Breast epithelium (tissue), 4 donors: ENCODE data around the gene RETREG1. TPM values are rescaled to one million over a fixed set of nuclear protein-coding genes. Genes with fewer than 3 reads are reported as not detected.

ENCODE experiments used
- DNase-seq, 2 donors: peaks; one replicate each; pipeline ENCODE4 v3.0.0-alpha.2; 2019; ENCODE audit warnings: low spot score in 2 of 2
- H3K27ac ChIP-seq, 2 donors: fragments of 200-600 bp; sonication (generic) in 1 of 2; one replicate each; pipeline ENCODE4 v1.5.1; 2016 to 2019; ENCODE audit warnings: mild to moderate bottlenecking in 1 of 2
- H3K27me3 ChIP-seq, 2 donors: fragments of 200-600 bp; sonication (generic) in 1 of 2; one replicate each; pipeline versions ENCODE4 v1.5.1 to v1.6.0; 2017 to 2019; ENCODE audit warnings: control low read depth in 1 of 2, mild to moderate bottlenecking in 1 of 2
- H3K36me3 ChIP-seq: fragments of 200-600 bp; one replicate; pipeline ENCODE4 v1.5.1; 2019
- H3K4me1 ChIP-seq, 2 donors: fragments of 200-600 bp; sonication (generic); one replicate each; pipeline ENCODE4 v1.5.1; 2016 to 2019; ENCODE audit warnings: control low read depth in 1 of 2
- H3K4me3 ChIP-seq, 3 donors: fragments of 200-600 bp; sonication (generic); 1 replicate in 2 of 3; 2 replicates in 1 of 3; pipeline ENCODE4 v1.5.1; 2016 to 2019; ENCODE audit warnings: mild to moderate bottlenecking in 3 of 3, moderate library complexity in 2 of 3
- H3K9me3 ChIP-seq, 2 donors: fragments of 200-600 bp; sonication (generic) in 1 of 2; one replicate each; pipeline ENCODE4 v1.5.1; 2016 to 2019; ENCODE audit warnings: control low read depth in 1 of 2
- POLR2A ChIP-seq: fragments of 450-650 bp; IDR thresholded peaks from one replicate; pipeline ENCODE4 v1.6.1; 2016; ENCODE audit warnings: antibody characterized with exemption, mild to moderate bottlenecking, moderate library complexity
- POLR2AphosphoS5 ChIP-seq, 3 donors: sonication (generic); formaldehyde crosslinking; IDR thresholded peaks; one replicate each; pipeline ENCODE4 v1.6.1; 2017; ENCODE audit warnings: antibody characterized with exemption in 3 of 3
- intact Hi-C: fragments of 100-400 bp; cut with DNase I; formaldehyde crosslinking; loops from one replicate; pipeline ENCODE4 v1.15.1; 2023; ENCODE audit warnings: low total_unique reads
- total RNA-seq, 3 donors: library from RNA; depleted of rRNA; stranded (reverse); fragments of >200 nt; gene quantifications; one replicate each; pipeline ENCODE4 v1.1.0, GENCODE V29; 2016
- TF ChIP-seq, protein P1 (sequence below), 3 donors: fragments of 450-650 bp; IDR thresholded peaks; one replicate each; pipeline ENCODE4 v1.5.1; 2016 to 2017; ENCODE audit warnings: antibody characterized with exemption in 3 of 3, mild to moderate bottlenecking in 3 of 3, moderate library complexity in 3 of 3

RETREG1 gene
- total RNA-seq, 3 donors from 2014 or later, result 27.1 to 51.5 (median 37.7) TPM

DNA sequence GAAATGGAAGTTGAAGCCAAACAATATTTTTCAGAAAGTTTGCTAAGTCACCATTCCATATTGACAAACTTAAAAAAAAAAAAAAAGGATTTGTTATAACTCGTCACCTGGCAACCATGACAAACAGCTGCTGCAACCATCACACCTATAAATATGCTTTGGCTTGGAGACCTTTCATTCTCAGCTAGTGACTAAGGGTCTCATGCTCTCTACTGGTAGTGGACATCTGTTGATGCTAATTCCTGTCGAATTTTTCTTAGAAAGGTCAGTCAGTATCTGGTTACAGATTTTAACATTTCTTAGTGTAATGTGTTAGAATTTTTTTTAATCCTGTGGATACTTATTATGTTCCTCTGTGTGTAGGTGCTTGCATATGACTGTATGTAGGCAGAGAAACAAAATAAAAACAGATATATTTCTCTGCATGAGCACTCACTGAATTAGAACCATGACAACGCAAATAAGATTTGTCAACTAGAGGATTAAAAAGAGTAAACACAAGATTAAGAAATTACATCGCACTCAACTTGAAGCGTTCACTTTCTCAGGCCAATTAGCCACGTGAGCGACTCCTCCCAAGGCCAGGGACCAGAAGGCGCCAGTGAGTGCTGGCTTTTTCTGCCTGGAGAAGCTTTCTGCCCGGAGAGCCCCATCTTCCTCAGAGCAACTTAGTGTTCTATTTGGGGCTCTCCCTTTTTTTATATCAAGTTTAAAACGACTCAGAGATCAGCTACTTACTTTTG lies 124.2 kb downstream of the RETREG1 start:
- DNase-seq, result peak in 1 of 2 donors; percentile 47
- intact Hi-C loops, result no loop called here
- Histone ChIP-seq H3K27ac (peak overlapping the region; percentile 82 to 83), H3K4me1 (peaks cover 0 to 16% of the 10 kb centered on the region in 2 donors), H3K27me3 (no peaks in the 10 kb centered on the region), H3K9me3 (peaks cover 8 to 16% of the 10 kb centered on the region in 2 donors), H3K36me3 (no peaks in the 10 kb centered on the region), H3K4me3 (no peak overlapping the region)
- no peak for TF ChIP-seq POLR2A
- peak in 1 of 3 donors; percentile 47 for TF ChIP-seq POLR2AphosphoS5 (IDR thresholded peaks at IDR 0.05)

DNA sequence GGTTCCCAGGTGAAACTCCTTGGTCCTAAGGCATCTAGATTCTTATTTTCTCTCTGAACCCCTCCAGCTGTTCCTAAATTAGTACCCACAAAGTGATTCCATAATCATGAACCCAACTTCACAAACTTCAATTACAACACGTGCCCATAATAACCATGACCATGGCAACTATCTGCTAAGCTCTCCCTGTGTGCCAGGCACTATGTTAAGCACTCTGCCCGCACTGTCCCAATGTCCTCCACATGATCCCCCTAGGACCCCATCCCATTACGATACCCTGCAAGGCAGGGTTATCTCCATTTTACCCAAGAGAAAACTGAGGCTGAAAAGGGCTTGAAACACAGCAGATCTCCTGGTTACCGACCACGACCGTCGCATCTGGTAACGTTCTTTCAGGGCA lies 125.9 kb downstream of the RETREG1 start:
- peaks cover 0 to 16% of the 10 kb centered on the region in 2 donors for H3K4me1 ChIP-seq
- H3K36me3 ChIP-seq, result no peaks in the 10 kb centered on the region
- TF ChIP-seq POLR2AphosphoS5 (IDR thresholded peaks at IDR 0.05) (no peak), POLR2A (no peak)
- TF ChIP-seq, protein P1, sequence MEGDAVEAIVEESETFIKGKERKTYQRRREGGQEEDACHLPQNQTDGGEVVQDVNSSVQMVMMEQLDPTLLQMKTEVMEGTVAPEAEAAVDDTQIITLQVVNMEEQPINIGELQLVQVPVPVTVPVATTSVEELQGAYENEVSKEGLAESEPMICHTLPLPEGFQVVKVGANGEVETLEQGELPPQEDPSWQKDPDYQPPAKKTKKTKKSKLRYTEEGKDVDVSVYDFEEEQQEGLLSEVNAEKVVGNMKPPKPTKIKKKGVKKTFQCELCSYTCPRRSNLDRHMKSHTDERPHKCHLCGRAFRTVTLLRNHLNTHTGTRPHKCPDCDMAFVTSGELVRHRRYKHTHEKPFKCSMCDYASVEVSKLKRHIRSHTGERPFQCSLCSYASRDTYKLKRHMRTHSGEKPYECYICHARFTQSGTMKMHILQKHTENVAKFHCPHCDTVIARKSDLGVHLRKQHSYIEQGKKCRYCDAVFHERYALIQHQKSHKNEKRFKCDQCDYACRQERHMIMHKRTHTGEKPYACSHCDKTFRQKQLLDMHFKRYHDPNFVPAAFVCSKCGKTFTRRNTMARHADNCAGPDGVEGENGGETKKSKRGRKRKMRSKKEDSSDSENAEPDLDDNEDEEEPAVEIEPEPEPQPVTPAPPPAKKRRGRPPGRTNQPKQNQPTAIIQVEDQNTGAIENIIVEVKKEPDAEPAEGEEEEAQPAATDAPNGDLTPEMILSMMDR (IDR thresholded peaks at IDR 0.05), result no peak
- H3K27me3 ChIP-seq, result no peaks in the 10 kb centered on the region
- H3K4me3 ChIP-seq, result no peak overlapping the region
- H3K27ac ChIP-seq, result no peak overlapping the region
- H3K9me3 ChIP-seq, result peaks cover 8 to 10% of the 10 kb centered on the region in 2 donors
- no peak for DNase-seq
- intact Hi-C loops, result no loop called here

DNA sequence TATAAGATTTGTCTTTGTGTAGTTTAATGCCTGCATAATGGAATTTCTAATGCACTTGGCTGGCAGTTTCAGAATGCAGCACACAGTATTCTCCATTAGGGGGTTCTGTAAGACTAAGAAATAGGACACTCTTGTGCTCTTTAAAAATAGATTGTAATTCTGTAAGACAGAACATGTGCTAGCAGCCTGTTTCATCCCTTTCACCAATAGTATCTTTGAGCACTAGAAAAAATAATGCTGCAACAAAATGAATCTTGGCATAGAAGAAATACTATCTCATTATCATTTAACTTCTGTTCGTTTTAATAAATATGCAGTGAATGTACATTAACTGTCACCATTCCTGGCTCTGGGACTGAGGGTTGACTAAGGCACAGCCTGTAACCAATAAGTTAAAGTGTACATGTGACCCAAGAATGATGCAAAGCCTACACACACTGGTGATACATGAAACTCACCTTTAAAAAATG lies 127.4 kb downstream of the RETREG1 start:
- Histone ChIP-seq H3K4me1 (peaks cover 0 to 16% of the 10 kb centered on the region in 2 donors), H3K4me3 (no peak overlapping the region), H3K27ac (no peak overlapping the region), H3K36me3 (no peaks in the 10 kb centered on the region), H3K27me3 (no peaks in the 10 kb centered on the region), H3K9me3 (no peaks in the 10 kb centered on the region)
- intact Hi-C loops, result loop anchor here (10.0 kb wide), 1 partner anchor 175 kb away; no protein-coding TSS in a partner anchor
- no peak for TF ChIP-seq POLR2AphosphoS5 (IDR thresholded peaks at IDR 0.05)
- TF ChIP-seq, protein P1 (IDR thresholded peaks at IDR 0.05), result peak; percentile 68 to 81 (median 72)
- no peak for DNase-seq

DNA sequence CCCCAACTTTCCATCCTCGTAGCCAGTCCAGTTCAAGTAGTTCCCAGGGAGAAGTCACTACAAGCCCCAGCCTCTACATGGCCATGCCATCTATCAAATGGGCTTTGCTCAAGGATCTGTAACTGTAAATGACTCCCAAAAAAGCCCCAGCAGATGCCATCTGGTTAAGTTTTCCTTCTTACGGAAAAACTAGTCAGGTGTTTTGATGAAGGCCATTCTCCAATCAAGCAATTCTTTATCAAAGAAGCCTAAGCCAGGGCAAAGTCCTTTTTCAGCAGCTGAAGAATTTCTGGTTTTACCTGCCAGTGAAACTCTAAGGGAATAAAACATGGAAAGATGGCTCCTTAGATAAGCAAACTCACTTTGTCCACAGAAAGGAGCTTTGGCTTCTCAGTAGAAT lies 129.3 kb downstream of the RETREG1 start:
- Histone ChIP-seq H3K27me3 (no peaks in the 10 kb centered on the region), H3K4me3 (no peak overlapping the region), H3K4me1 (no peaks in the 10 kb centered on the region), H3K36me3 (no peaks in the 10 kb centered on the region), H3K27ac (no peak overlapping the region), H3K9me3 (no peaks in the 10 kb centered on the region)
- intact Hi-C loops, result loop anchor here (10.0 kb wide), 1 partner anchor 177 kb away; no protein-coding TSS in a partner anchor
- DNase-seq, result no peak
- TF ChIP-seq, protein P1 (IDR thresholded peaks at IDR 0.05), result no peak
- TF ChIP-seq POLR2AphosphoS5 (IDR thresholded peaks at IDR 0.05) (no peak), POLR2A (no peak)

DNA sequence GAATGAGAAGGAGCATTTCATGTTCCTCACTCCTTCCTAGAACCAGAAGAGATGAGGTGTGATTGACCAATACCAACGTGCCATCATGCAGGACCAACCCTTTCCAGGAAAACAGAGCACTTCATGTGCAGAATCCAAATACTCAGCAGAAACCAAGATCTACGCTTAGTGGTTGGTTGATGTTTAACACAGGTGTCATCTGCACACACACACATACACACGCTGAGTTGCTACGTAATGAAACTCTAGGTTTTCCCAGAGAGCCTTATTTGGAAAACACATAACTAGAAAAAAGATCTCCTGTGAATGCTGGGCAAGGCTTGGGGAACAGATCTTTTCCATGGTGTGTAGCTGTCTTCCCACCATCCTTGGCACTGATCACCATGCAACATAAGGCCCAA lies 130.1 kb downstream of the RETREG1 start:
- no peak for TF ChIP-seq POLR2AphosphoS5 (IDR thresholded peaks at IDR 0.05)
- TF ChIP-seq POLR2A, result no peak
- TF ChIP-seq, protein P1 (IDR thresholded peaks at IDR 0.05), result no peak
- H3K27ac ChIP-seq, result no peak overlapping the region
- H3K9me3 ChIP-seq, result no peaks in the 10 kb centered on the region
- intact Hi-C loops, result loop anchor here (10.0 kb wide), 1 partner anchor 178 kb away; no protein-coding TSS in a partner anchor
- no peak for DNase-seq
- H3K36me3 ChIP-seq, result no peaks in the 10 kb centered on the region
- no peak overlapping the region for H3K4me3 ChIP-seq
- no peaks in the 10 kb centered on the region for H3K4me1 ChIP-seq
- H3K27me3 ChIP-seq, result no peaks in the 10 kb centered on the region
